ENCODE data around the gene PRR19. TPM values are rescaled to one million over a fixed set of nuclear protein-coding genes. Genes with fewer than 3 reads are reported as not detected.

The PRR19 gene
- total RNA-seq, 4 donors from 2014 or later: 0.17 to 0.50 TPM; not detected in 2

DNA sequence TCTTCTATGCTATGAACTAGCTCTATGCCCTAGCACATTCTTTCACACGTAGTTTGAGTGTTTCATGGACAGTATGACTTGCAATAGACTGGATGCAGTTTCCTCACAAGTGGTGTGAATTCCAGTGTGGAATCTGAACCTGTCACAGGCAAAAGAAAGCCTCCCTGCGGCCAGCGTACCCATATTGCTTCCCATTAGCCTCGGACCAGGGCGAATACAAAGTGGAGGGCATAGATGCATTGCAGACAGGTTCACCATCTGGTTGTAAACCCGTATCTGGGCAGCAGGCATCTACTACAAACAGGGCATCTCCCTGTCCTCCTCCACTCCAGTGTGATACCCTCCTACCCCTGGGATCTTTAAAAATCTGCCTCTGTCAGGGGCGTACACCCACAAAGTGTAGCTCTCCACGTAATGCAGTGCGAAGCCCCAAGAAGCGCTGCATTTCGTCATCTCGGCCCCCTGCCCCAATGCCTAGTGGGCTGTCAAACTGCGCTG is 34.2 kb upstream of the PRR19 start:
- no peak for DNase-seq (ENCODE audit: extremely low spot score)
- H3K9me3 ChIP-seq: no peaks in the 10 kb centered on the region
- H3K36me3 ChIP-seq: peaks cover 7 to 12% (median 12%) of the 10 kb centered on the region in 4 donors
- intact Hi-C loops (cut with DNase I): no loop called here
- peak overlapping the region; percentile 65 to 76 (median 70) for H3K4me3 ChIP-seq
- peak overlapping the region; percentile 92 to 99 (median 96) for H3K27ac ChIP-seq (replicated peaks in 1 of 4)
- 7% methylated on average over 13 of the region's 13 CpGs for WGBS
- H3K27me3 ChIP-seq: no peaks in the 10 kb centered on the region
- TF ChIP-seq POLR2A (IDR thresholded peaks at IDR 0.05; ENCODE audit: low read depth): no peak
- TF ChIP-seq, protein P1, sequence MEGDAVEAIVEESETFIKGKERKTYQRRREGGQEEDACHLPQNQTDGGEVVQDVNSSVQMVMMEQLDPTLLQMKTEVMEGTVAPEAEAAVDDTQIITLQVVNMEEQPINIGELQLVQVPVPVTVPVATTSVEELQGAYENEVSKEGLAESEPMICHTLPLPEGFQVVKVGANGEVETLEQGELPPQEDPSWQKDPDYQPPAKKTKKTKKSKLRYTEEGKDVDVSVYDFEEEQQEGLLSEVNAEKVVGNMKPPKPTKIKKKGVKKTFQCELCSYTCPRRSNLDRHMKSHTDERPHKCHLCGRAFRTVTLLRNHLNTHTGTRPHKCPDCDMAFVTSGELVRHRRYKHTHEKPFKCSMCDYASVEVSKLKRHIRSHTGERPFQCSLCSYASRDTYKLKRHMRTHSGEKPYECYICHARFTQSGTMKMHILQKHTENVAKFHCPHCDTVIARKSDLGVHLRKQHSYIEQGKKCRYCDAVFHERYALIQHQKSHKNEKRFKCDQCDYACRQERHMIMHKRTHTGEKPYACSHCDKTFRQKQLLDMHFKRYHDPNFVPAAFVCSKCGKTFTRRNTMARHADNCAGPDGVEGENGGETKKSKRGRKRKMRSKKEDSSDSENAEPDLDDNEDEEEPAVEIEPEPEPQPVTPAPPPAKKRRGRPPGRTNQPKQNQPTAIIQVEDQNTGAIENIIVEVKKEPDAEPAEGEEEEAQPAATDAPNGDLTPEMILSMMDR (IDR thresholded peaks at IDR 0.05): no peak
- TF ChIP-seq POLR2AphosphoS5 (IDR thresholded peaks at IDR 0.05): no peak
- no peak for TF ChIP-seq EP300 (IDR thresholded peaks at IDR 0.05)
- peaks cover 25 to 40% (median 35%) of the 10 kb centered on the region in 4 donors for H3K4me1 ChIP-seq

- intact Hi-C loops (cut with DNase I): no loop called here
- peaks cover 12 to 18% (median 17%) of the 10 kb centered on the region in 4 donors for H3K36me3 ChIP-seq
- TF ChIP-seq EP300 (IDR thresholded peaks at IDR 0.05): no peak
- peak; percentile 58 for TF ChIP-seq POLR2A (IDR thresholded peaks at IDR 0.05; ENCODE audit: low read depth)
- TF ChIP-seq POLR2AphosphoS5 (IDR thresholded peaks at IDR 0.05): peak; percentile 92 to 96
- TF ChIP-seq, protein P1 (IDR thresholded peaks at IDR 0.05): no peak
- under 1% methylated on average over 21 of the region's 46 CpGs for WGBS
- peak overlapping the region; percentile 92 to 99 (median 96) for H3K27ac ChIP-seq (replicated peaks in 1 of 4)
- DNase-seq (ENCODE audit: extremely low spot score): peak; percentile 100
- H3K4me3 ChIP-seq: peak overlapping the region; percentile 65 to 76 (median 70)
- H3K27me3 ChIP-seq: no peaks in the 10 kb centered on the region
- H3K4me1 ChIP-seq: peaks cover 25 to 44% (median 37%) of the 10 kb centered on the region in 4 donors
- H3K9me3 ChIP-seq: no peaks in the 10 kb centered on the region
Observed at GRCh38 chr19:42268142-42268703, 33.7 kb upstream of the PRR19 start.

- Histone ChIP-seq H3K9me3 (no peaks in the 10 kb centered on the region), H3K36me3 (peaks cover 19 to 24% (median 24%) of the 10 kb centered on the region in 4 donors), H3K4me1 (peaks cover 25 to 48% (median 41%) of the 10 kb centered on the region in 4 donors), H3K4me3 (peak within 1 kb of the TSS; percentile 70 to 77 (median 73)), H3K27ac (replicated peaks in 1 of 4) (peak within 1 kb of the TSS; percentile 93 to 99 (median 96)), H3K27me3 (no peaks in the 10 kb centered on the region)
- intact Hi-C loops (cut with DNase I): no loop called here
- 1% methylated on average over 50 of the region's 52 CpGs for WGBS
- peak; percentile 100 for DNase-seq (ENCODE audit: extremely low spot score)
- TF ChIP-seq, protein P1 (IDR thresholded peaks at IDR 0.05): peak in 1 of 3 experiments; percentile 31
- TF ChIP-seq POLR2AphosphoS5 (IDR thresholded peaks at IDR 0.05) (peak in 1 of 2 donors; percentile 74), EP300 (IDR thresholded peaks at IDR 0.05) (no peak), POLR2A (IDR thresholded peaks at IDR 0.05; ENCODE audit: low read depth) (no peak)
Observed at GRCh38 chr19:42268704-42269477, 33.0 kb upstream of the PRR19 start, which contains the start of gene CIC. TSS of gene CIC (plus strand) at chr19:42269252. CDS start at chr19:42271784, 2,532 bp downstream.

- Histone ChIP-seq H3K27me3 (no peaks in the 10 kb centered on the region), H3K4me3 (peak overlapping the region; percentile 67 to 77 (median 72)), H3K36me3 (peaks cover 21 to 33% (median 32%) of the 10 kb centered on the region in 4 donors), H3K9me3 (no peaks in the 10 kb centered on the region), H3K4me1 (peaks cover 25 to 56% (median 49%) of the 10 kb centered on the region in 4 donors), H3K27ac (replicated peaks in 1 of 4) (peak overlapping the region; percentile 93 to 96 (median 94))
- intact Hi-C loops (cut with DNase I): no loop called here
- no peak for DNase-seq (ENCODE audit: extremely low spot score)
- no peak for TF ChIP-seq EP300 (IDR thresholded peaks at IDR 0.05)
- 35% methylated on average over 10 of the region's 10 CpGs for WGBS
Observed at GRCh38 chr19:42269478-42270345, 32.2 kb upstream of the PRR19 start.
